ENCODE data around the gene CRB2. TPM values are rescaled to one million over a fixed set of nuclear protein-coding genes. Genes with fewer than 3 reads are reported as not detected.
A peak's percentile ranks its signal among the peaks of the same experiment; 100 is the strongest.
"Not testable (repeated sequence)": the region's sequence is repeated elsewhere in the genome, so short reads cannot be mapped to it uniquely, and the experiment has no call there.

CRB2 gene
- total RNA-seq, 2 donors from 2014 or later, result 1.6 to 3.5 TPM

- Histone ChIP-seq H3K27ac (no peak overlapping the region), H3K4me1 (no peaks in the 10 kb centered on the region), H3K4me3 (no peak overlapping the region), H3K9me3 (no peaks in the 10 kb centered on the region), H3K27me3 (no peaks in the 10 kb centered on the region), H3K36me3 (no peaks in the 10 kb centered on the region)
- DNase-seq (ENCODE audit: low spot score), result no peak
- TF ChIP-seq CTCF (IDR thresholded peaks at IDR 0.05), result no peak
These were observed 38.6 kb downstream of the CRB2 start for GRCh38 chr9:123394291-123395235.

- Histone ChIP-seq H3K9me3 (no peaks in the 10 kb centered on the region), H3K27ac (no peak overlapping the region), H3K4me1 (no peaks in the 10 kb centered on the region), H3K27me3 (no peaks in the 10 kb centered on the region), H3K4me3 (no peak overlapping the region), H3K36me3 (no peaks in the 10 kb centered on the region)
- DNase-seq (ENCODE audit: low spot score), result no peak
- TF ChIP-seq CTCF (IDR thresholded peaks at IDR 0.05), result no peak
These were observed 39.3 kb downstream of the CRB2 start for GRCh38 chr9:123395276-123395688.

GRCh38 chr9:123395689-123396511, 39.9 kb downstream of the CRB2 start:
- Histone ChIP-seq H3K27ac (no peak overlapping the region), H3K4me1 (peaks cover 0 to 4% of the 10 kb centered on the region in 2 donors), H3K36me3 (no peaks in the 10 kb centered on the region), H3K4me3 (no peak overlapping the region), H3K9me3 (no peaks in the 10 kb centered on the region), H3K27me3 (no peaks in the 10 kb centered on the region)
- no peak for DNase-seq (ENCODE audit: low spot score)
- no peak for TF ChIP-seq CTCF (IDR thresholded peaks at IDR 0.05)

- Histone ChIP-seq H3K4me3 (no peak overlapping the region), H3K4me1 (peaks cover 0 to 7% of the 10 kb centered on the region in 2 donors), H3K36me3 (no peaks in the 10 kb centered on the region), H3K27ac (no peak overlapping the region), H3K27me3 (no peaks in the 10 kb centered on the region), H3K9me3 (no peaks in the 10 kb centered on the region)
- no peak for TF ChIP-seq CTCF (IDR thresholded peaks at IDR 0.05)
- no peak for DNase-seq (ENCODE audit: low spot score)
These were observed 42.0 kb downstream of the CRB2 start for GRCh38 chr9:123397975-123398374.

GRCh38 chr9:123398938-123399337, 42.9 kb downstream of the CRB2 start:
- not testable (repeated sequence) for H3K27me3 ChIP-seq; DNase-seq (ENCODE audit: low spot score); H3K9me3 ChIP-seq

GRCh38 chr9:123399803-123400378, 43.9 kb downstream of the CRB2 start:
- Histone ChIP-seq H3K4me3 (no peak overlapping the region), H3K36me3 (no peaks in the 10 kb centered on the region), H3K9me3 (no peaks in the 10 kb centered on the region), H3K4me1 (peaks cover 0 to 7% of the 10 kb centered on the region in 2 donors), H3K27me3 (no peaks in the 10 kb centered on the region), H3K27ac (no peak overlapping the region)
- DNase-seq (ENCODE audit: low spot score), result no peak
- peak in 1 of 2 donors; percentile 39 for TF ChIP-seq CTCF (IDR thresholded peaks at IDR 0.05)

More at GRCh38 chr9:123398938-123399337, 42.9 kb downstream of the CRB2 start:
- not testable (repeated sequence) for H3K27ac ChIP-seq, H3K36me3 ChIP-seq, H3K4me1 ChIP-seq, H3K4me3 ChIP-seq

Measured in right atrium auricular region (tissue), 2 donors.